Measurements from ENCODE around the gene GPX6. TPM values are rescaled to one million over a fixed set of nuclear protein-coding genes. Genes with fewer than 3 reads are reported as not detected.

GPX6 gene
- total and polyA plus RNA-seq, 2 experiments from 2014 or later: not detected

DNA sequence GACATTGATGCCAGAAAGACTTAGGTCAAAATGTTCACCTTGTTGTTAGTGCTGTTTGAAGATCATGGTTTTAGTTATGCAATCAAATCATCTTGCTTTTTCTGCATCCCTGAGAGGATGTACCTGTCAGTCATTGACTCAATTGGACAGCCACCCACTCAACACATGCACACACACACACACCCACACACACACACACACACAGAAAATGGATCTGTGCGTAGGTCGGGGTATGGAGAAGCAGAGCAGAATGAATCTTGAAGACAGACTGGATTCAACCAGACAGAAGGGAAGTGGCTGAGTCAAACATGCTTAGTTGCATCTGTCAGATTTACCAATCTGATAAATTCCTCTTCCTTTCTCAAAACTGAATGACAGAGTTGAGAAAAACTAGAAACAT, 53.2 kb downstream of the GPX6 start:
- no peak overlapping the region for H3K4me3 ChIP-seq
- DNase-seq (ENCODE audit: low read depth in 1 of 2, low spot score in 1 of 2): no peak
- no peak overlapping the region for H3K27ac ChIP-seq
- H3K27me3 ChIP-seq: peaks cover 42% of the 10 kb centered on the region
- TF ChIP-seq, protein P1, sequence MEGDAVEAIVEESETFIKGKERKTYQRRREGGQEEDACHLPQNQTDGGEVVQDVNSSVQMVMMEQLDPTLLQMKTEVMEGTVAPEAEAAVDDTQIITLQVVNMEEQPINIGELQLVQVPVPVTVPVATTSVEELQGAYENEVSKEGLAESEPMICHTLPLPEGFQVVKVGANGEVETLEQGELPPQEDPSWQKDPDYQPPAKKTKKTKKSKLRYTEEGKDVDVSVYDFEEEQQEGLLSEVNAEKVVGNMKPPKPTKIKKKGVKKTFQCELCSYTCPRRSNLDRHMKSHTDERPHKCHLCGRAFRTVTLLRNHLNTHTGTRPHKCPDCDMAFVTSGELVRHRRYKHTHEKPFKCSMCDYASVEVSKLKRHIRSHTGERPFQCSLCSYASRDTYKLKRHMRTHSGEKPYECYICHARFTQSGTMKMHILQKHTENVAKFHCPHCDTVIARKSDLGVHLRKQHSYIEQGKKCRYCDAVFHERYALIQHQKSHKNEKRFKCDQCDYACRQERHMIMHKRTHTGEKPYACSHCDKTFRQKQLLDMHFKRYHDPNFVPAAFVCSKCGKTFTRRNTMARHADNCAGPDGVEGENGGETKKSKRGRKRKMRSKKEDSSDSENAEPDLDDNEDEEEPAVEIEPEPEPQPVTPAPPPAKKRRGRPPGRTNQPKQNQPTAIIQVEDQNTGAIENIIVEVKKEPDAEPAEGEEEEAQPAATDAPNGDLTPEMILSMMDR (IDR thresholded peaks at IDR 0.05; ENCODE audit: low read depth, low read length): no peak
- no peaks in the 10 kb centered on the region for H3K4me1 ChIP-seq (ENCODE audit: low read depth)
- no peaks in the 10 kb centered on the region for H3K9me3 ChIP-seq (ENCODE audit: low read depth)
- H3K36me3 ChIP-seq: no peaks in the 10 kb centered on the region

DNA sequence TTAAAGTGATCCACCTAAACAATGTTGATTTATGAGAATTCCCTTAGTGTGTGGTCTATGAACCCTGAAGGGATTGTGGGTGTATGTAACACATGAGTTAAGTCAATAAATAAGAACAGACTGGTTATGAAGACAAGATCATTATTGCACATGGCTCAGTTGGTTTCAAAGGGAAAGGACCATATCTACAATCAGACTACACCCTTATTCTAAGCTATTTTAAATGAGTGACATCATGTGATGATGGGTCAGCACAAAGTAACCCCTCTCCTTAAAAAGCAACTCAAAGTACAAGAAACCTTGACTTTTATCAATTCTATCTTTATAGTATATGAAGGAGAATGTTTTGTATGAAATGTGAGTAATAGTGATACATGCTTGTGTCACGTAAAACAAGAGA, 57.0 kb downstream of the GPX6 start:
- TF ChIP-seq, protein P1 (IDR thresholded peaks at IDR 0.05; ENCODE audit: low read depth, low read length): no peak
- no peak overlapping the region for H3K27ac ChIP-seq
- no peaks in the 10 kb centered on the region for H3K4me1 ChIP-seq (ENCODE audit: low read depth)
- H3K27me3 ChIP-seq: peaks cover 67% of the 10 kb centered on the region
- no peaks in the 10 kb centered on the region for H3K36me3 ChIP-seq
- H3K9me3 ChIP-seq (ENCODE audit: low read depth): no peaks in the 10 kb centered on the region
- H3K4me3 ChIP-seq: no peak overlapping the region
- no peak for DNase-seq (ENCODE audit: low read depth in 1 of 2, low spot score in 1 of 2)

Other genes with a start within 250 kb of the GPX6 start
- gene ZSCAN26, start 248.7 kb downstream of the GPX6 start, total RNA-seq: 23.7 and 37.9 TPM in 2 replicates
- gene ZSCAN26, start 248.7 kb downstream of the GPX6 start, polyA plus RNA-seq: 20.2 and 25.3 TPM in 2 replicates
- 7.5 and 8.2 TPM in 2 replicates for gene PGBD1, start 234.2 kb downstream of the GPX6 start, total RNA-seq
- gene PGBD1, start 234.2 kb downstream of the GPX6 start, polyA plus RNA-seq: 6.0 and 8.2 TPM in 2 replicates
- 5.0 and 8.1 TPM in 2 replicates for gene ZSCAN31, start 179.6 kb downstream of the GPX6 start, total RNA-seq
- 3.8 and 6.8 TPM in 2 replicates for gene ZSCAN31, start 179.6 kb downstream of the GPX6 start, polyA plus RNA-seq
- 11.2 and 13.3 TPM in 2 replicates for gene ZKSCAN3, start 165.8 kb downstream of the GPX6 start, total RNA-seq
- gene ZKSCAN3, start 165.8 kb downstream of the GPX6 start, polyA plus RNA-seq: 7.2 and 7.8 TPM in 2 replicates
- gene ZSCAN12, start 116.0 kb downstream of the GPX6 start, total RNA-seq: 7.6 and 12.0 TPM in 2 replicates
- gene ZSCAN12, start 116.0 kb downstream of the GPX6 start, polyA plus RNA-seq: 7.0 and 7.3 TPM in 2 replicates
- gene ZSCAN23, start 72.3 kb downstream of the GPX6 start, total RNA-seq: 6.9 and 11.3 TPM in 2 replicates
- gene ZSCAN23, start 72.3 kb downstream of the GPX6 start, polyA plus RNA-seq: 0.90 and 4.9 TPM in 2 replicates
- 0.30 and 1.1 TPM in 2 replicates for gene GPX5, start 10.1 kb upstream of the GPX6 start, total RNA-seq
- gene GPX5, start 10.1 kb upstream of the GPX6 start, polyA plus RNA-seq: 0.92 and 3.6 TPM in 2 replicates